ENCODE measurements around the gene MISP. TPM values are rescaled to one million over a fixed set of nuclear protein-coding genes. Genes with fewer than 3 reads are reported as not detected.
"Not testable (repeated sequence)": the region's sequence is repeated elsewhere in the genome, so short reads cannot be mapped to it uniquely, and the experiment has no call there.

Gene MISP
- total RNA-seq, 2 donors from 2014 or later, result 0.50 TPM; not detected in 1

DNA sequence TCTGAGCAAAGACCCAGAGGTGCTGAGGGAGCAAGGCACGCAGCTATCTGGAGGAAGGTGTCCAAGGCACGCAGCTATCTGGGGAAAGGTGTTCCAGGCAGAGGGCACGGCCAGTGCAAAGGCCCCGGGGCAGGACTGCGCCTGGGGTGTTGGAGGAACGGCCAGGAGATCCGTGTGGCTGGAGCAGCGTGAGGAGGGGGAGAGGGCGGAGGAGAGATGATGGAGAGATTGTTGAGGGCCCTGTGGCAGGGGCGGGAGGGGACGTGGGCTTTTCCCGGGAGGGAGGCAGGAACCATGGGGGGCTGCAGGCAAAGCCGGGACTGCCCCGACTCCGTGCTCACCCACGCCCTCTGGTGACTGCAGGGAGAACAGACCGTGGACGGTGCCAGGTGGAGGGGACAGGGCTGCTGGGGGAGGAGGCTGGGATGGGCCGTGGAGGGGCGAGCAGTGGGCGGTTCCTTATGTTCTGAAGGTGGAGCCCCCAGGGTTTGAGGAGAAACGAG is 13.3 kb upstream of the MISP start:
- peak in 1 of 2 donors; percentile 73 for DNase-seq (ENCODE audit: low spot score in 2 of 2)
- no peak overlapping the region for H3K27ac Mint-ChIP-seq
- no peaks in the 10 kb centered on the region for H3K9me3 Mint-ChIP-seq
- peak; percentile 61 to 79 for ATAC-seq
- no peaks in the 10 kb centered on the region for H3K36me3 Mint-ChIP-seq

DNA sequence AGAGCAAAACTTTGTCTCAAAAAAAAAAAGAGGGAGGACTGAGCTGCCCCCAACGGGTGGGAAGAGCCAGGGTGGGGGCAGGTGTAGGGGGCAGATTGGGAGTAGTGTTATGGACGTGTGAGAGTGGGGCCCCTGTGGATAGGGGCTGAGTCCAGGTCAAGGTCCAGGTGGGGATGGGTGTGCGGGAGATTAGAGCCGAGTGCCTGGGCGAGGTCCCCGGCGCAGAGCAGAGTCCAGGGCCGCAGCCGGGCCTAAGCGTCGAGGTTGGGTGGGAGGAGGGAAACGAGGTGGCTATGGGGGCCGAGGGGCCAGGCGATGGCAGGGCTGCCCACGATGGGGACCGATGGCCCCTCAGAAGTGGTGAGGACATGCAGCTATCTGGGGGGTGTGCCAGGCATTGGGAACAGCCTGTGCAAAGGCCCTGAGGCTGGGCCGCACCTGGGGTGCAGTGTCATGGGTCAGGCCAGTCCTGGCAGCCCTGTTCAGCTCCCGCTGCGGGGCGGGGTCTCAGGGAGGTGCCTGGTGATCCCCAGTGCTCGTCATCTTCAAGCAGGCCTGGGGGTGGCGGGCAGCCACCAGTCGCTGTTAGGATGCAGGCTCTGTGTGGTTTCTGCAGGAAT is 12.3 kb upstream of the MISP start:
- ATAC-seq, result no peak
- no peak for DNase-seq (ENCODE audit: low spot score in 2 of 2)
- Mint-ChIP-seq H3K9me3 (no peaks in the 10 kb centered on the region), H3K36me3 (no peaks in the 10 kb centered on the region), H3K27ac (no peak overlapping the region)

DNA sequence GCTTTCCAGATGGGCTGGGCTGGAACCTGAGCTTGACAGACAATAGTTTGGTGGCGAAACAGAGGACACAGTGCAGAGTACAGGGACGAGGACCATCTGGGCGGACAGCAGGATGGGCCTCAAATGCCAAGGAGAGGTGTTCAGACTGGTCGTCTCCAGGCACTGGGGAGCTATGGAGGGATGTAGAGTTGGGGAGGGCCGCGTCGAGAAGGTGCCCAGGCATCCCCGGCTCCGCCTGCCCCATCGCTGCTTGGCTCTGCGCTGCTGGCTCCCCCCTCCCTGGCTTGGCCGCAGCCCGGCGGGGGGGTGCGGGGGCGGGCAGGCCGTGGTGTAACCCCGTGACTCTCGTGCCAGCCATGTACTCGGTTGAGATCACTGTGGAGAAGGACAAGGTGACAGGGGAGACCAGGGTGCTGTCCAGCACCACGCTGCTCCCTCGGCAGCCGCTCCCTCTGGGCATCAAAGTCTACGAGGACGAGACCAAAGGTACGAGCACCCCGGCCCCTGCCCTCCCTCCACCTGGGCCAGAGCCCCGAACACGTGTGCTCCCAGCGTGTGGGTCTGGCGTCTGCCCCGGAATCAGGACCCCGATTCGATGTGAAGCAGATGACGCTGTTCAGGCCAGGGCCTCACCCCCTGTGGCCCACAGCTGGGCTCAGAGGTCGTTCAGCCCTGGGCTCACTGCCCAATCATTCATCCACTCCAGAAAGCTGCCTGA is 10.8 kb upstream of the MISP start:
- Mint-ChIP-seq H3K9me3 (no peaks in the 10 kb centered on the region), H3K27ac (no peak overlapping the region), H3K36me3 (no peaks in the 10 kb centered on the region)
- ATAC-seq, result no peak
- DNase-seq (ENCODE audit: low spot score in 2 of 2), result no peak

DNA sequence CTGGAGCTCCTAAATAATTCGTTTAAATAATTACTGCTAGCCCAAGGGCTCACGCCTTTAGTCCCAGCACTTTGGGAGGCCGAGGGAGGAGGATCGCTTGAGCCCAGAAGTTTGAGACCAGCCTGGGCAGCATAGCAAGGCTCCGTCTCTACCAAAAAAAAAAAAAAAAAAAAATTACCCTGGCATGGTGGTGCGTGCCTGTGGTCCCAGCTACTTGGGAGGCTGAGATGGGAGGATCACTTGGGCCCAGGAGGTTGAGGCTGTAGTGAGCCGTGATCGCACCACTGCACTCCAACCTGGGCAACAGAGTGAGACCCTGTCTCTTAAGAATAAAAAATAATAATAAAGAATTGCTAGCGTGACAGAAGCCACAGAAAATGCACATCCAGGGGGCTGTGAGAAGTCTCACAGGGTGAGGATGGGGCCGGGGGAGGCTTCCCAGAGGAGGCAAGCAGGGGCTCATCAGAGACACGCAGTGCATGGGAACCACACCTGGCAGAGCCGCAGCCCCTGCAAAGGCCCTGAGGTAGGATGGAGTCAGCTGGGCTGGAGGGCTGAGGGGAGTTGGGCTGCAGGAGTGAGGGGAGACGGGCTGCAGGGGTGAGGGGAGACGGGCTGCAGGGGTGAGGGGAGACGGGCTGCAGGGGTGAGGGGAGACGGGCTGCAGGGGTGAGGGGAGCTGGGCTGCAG is 10.0 kb upstream of the MISP start:
- H3K27ac Mint-ChIP-seq; H3K9me3 Mint-ChIP-seq; ATAC-seq; H3K36me3 Mint-ChIP-seq; DNase-seq (ENCODE audit: low spot score in 2 of 2): not testable (repeated sequence)

DNA sequence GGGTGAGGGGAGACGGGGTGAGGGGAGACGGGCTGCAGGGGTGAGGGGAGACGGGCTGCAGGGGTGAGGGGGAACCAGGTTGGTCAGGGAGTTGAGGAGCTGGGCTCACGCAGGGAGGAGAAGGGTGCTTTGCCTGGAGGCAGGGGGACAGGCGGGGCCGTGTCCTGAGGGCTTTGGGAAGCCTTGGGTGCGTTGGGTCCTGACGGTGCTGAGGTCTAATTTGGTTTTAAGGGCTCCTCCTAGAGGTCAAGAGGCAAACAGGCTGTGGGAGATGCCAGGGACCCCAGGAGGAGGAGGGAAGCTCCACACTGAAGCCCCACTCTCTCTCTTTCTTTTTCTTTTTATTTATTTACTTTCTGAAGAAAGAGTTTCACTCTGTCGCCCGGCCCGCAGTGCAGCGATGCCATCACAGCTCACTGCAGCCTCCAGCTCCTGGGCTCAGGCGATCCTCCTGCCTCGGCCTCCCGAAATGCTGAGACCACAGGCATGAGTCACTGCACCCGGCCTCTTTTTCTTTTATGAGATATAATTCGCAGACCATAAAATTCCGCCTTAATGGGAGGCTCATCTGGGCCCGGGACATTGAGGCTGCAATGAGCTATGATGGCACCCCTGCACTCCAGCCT is 9.3 kb upstream of the MISP start:
- Mint-ChIP-seq H3K27ac (no peak overlapping the region), H3K36me3 (no peaks in the 10 kb centered on the region), H3K9me3 (no peaks in the 10 kb centered on the region)
- DNase-seq (ENCODE audit: low spot score in 2 of 2) (no peak), ATAC-seq (peak in 1 of 2 donors; percentile 60)

GRCh38 chr19:742540-743075 is 8.3 kb upstream of the MISP start:
- no peak for ATAC-seq

GRCh38 chr19:743168-743687 is 7.7 kb upstream of the MISP start:
- ATAC-seq (no peak), DNase-seq (ENCODE audit: low spot score in 2 of 2) (no peak)
- Mint-ChIP-seq H3K36me3 (no peaks in the 10 kb centered on the region), H3K27ac (no peak overlapping the region), H3K9me3 (no peaks in the 10 kb centered on the region)

More at GRCh38 chr19:742540-743075, 8.3 kb upstream of the MISP start:
- Mint-ChIP-seq H3K27ac (no peak overlapping the region), H3K36me3 (no peaks in the 10 kb centered on the region), H3K9me3 (no peaks in the 10 kb centered on the region)
- DNase-seq (ENCODE audit: low spot score in 2 of 2), result no peak

- DNase-seq (ENCODE audit: low spot score in 2 of 2); H3K36me3 Mint-ChIP-seq; H3K9me3 Mint-ChIP-seq; H3K27ac Mint-ChIP-seq; ATAC-seq: not testable (repeated sequence)
Measured at GRCh38 chr19:745138-745537, 5.8 kb upstream of the MISP start.

DNA sequence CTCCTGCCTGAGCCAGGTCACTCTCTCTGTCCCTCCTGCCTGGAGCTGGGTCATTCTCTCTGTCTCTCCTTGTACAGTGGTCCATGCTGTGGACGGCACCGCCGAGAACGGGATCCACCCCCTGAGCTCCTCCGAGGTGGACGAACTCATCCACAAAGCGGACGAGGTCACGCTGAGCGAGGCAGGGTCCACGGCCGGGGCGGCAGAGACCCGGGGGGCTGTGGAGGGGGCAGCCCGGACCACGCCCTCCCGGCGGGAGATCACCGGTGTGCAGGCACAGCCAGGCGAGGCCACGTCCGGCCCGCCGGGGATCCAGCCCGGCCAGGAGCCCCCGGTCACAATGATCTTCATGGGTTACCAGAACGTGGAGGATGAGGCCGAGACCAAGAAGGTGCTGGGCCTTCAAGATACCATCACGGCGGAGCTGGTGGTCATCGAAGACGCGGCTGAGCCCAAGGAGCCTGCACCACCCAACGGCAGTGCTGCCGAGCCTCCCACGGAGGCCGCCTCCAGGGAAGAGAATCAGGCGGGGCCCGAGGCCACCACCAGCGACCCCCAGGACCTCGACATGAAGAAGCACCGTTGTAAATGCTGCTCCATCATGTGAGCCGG is 4.6 kb upstream of the MISP start:
- H3K27ac Mint-ChIP-seq, result no peak overlapping the region
- no peaks in the 10 kb centered on the region for H3K9me3 Mint-ChIP-seq
- ATAC-seq (no peak), DNase-seq (ENCODE audit: low spot score in 2 of 2) (no peak)
- H3K36me3 Mint-ChIP-seq, result no peaks in the 10 kb centered on the region

DNA sequence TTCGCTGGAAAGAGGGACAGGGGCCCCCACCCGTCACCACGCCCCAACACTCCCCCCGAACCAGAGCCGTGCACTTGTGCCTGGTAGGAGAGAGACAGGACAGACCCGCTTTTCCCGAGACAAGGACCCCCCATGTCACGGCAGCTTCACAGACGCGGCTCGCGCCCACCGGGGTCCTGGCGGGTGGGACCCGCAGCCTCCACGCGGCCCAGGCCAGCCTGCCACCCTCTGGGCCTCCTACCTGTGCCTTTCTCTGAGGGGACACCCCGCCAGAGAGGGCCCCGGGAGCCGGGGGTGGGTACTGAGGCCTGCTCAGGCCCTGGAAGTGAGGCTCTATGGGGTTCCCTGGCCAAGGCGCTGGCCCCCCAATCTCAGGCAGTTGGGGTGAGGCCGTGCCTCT is 4.0 kb upstream of the MISP start:
- H3K9me3 Mint-ChIP-seq, result no peaks in the 10 kb centered on the region
- H3K36me3 Mint-ChIP-seq, result no peaks in the 10 kb centered on the region
- H3K27ac Mint-ChIP-seq, result no peak overlapping the region
- DNase-seq (ENCODE audit: low spot score in 2 of 2) (no peak), ATAC-seq (no peak)

GRCh38 chr19:747432-748273 is 3.3 kb upstream of the MISP start:
- Mint-ChIP-seq H3K27ac (no peak overlapping the region), H3K36me3 (no peaks in the 10 kb centered on the region), H3K9me3 (no peaks in the 10 kb centered on the region)
- ATAC-seq (no peak), DNase-seq (ENCODE audit: low spot score in 2 of 2) (no peak)

GRCh38 chr19:748274-748598 is 2.7 kb upstream of the MISP start:
- no peak overlapping the region for H3K27ac Mint-ChIP-seq
- no peak for DNase-seq (ENCODE audit: low spot score in 2 of 2)
- no peak for ATAC-seq
- no peaks in the 10 kb centered on the region for H3K36me3 Mint-ChIP-seq
- H3K9me3 Mint-ChIP-seq, result no peaks in the 10 kb centered on the region

DNA sequence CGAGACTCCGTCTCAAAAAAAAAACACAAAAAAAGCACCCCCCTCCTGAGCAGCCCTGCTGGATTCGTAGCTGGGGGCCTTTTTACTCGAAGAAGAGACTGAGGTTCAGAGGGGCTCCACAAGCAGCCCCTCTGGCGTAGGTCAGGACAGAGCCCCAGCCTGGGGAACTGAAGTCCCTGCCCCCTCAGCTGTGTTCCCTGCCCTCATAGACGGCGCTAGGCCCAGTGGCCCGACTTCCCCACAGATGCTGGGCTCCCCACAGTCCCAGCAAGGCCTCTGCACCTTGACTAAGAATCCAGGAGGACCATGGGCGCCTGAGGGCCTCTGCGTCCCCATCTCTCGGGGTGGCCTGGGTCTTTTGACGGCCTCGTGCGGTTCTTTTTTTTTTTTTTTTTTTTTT is 1.1 kb upstream of the MISP start:
- no peak overlapping the region for H3K27ac Mint-ChIP-seq
- H3K36me3 Mint-ChIP-seq, result no peaks in the 10 kb centered on the region
- DNase-seq (ENCODE audit: low spot score in 2 of 2) (no peak), ATAC-seq (no peak)
- no peaks in the 10 kb centered on the region for H3K9me3 Mint-ChIP-seq

- no peaks in the 10 kb centered on the region for H3K36me3 Mint-ChIP-seq
- ATAC-seq, result no peak
- H3K27ac Mint-ChIP-seq, result no peak overlapping the region
- H3K9me3 Mint-ChIP-seq, result no peaks in the 10 kb centered on the region
- DNase-seq (ENCODE audit: low spot score in 2 of 2), result no peak
Measured at GRCh38 chr19:751501-752341, 809 bp downstream of the MISP start.
